K562 (cell line): ENCODE measurements around the gene HGD. TPM values are rescaled to one million over a fixed set of nuclear protein-coding genes. Genes with fewer than 3 reads are reported as not detected.
"Not testable (repeated sequence)": the region's sequence is repeated elsewhere in the genome, so short reads cannot be mapped to it uniquely, and the experiment has no call there.

Experiments
- ATAC-seq: fragments of 200-7000 bp; cut with Tn5 transposase; 3 replicates; pipeline ENCODE4 v1.9.1; 2020; ENCODE audit warnings: moderate library complexity
- BruUV-seq: library from RNA; stranded (reverse); fragments of 400-500 nt; replicated peaks from 2 replicates; lab custom pipeline; 2021; lab: Mats Ljungman, UMichigan
- CTCF ChIA-PET: fragments of 300-600 bp; formaldehyde crosslinking; extraction: SDS; loops from one replicate; lab custom pipeline; 2021; ENCODE audit warnings: low intra/inter-chr PET ratio; lab: Yijun Ruan, JAX
- POLR2A ChIA-PET: fragments of 300-600, 350-650 bp; sonication (Branson Sonifier 250); formaldehyde crosslinking; extraction: SDS; loops from one replicate; lab custom pipeline; 2021; ENCODE audit warnings: antibody characterized with exemption, inconsistent platforms; lab: Yijun Ruan, JAX
- DNase-seq, 4 experiments: peaks; one replicate each; pipeline versions ENCODE4 v3.0.0 to v3.0.0-alpha.2; 2011 to 2018; ENCODE audit warnings: low spot score in 3 of 4, mixed read lengths in 3 of 4; ENCODE audit errors: extremely low read depth in 1 of 4
- FAIRE-seq: peaks from 2 replicates; lab custom pipeline; 2011; peaks lifted over from hg19 to GRCh38; lab: Jason Lieb, UNC
- H2AFZ ChIP-seq: 2 replicates; pipeline ENCODE4 v1.6.0; 2011; ENCODE audit warnings: low read depth, low read length, control low read depth, inconsistent platforms
- H3K27ac ChIP-seq: fragments of 200-600 bp; 3 replicates; pipeline ENCODE4 v1.8.0; 2011; ENCODE audit warnings: low read depth, mild to moderate bottlenecking, control low read depth, inconsistent platforms, low read length, moderate library complexity, mixed read lengths; ENCODE audit errors: extremely low read depth
- H3K27me3 ChIP-seq, 2 experiments: fragments of 300-600 bp in 1 of 2; 2 replicates in 1 of 2; 3 replicates in 1 of 2; pipeline versions ENCODE4 v1.6.0 to v1.8.0; 2011; ENCODE audit warnings: inconsistent platforms in 2 of 2, low read length in 2 of 2, mild to moderate bottlenecking in 1 of 2, mixed read lengths in 1 of 2, moderate library complexity in 1 of 2; ENCODE audit not compliant: control insufficient read depth in 2 of 2, insufficient read depth in 2 of 2
- H3K36me3 ChIP-seq: fragments of 300-600 bp; 3 replicates; pipeline ENCODE4 v1.8.0; 2011; ENCODE audit warnings: mild to moderate bottlenecking, low read length, inconsistent platforms; ENCODE audit not compliant: control insufficient read depth, insufficient read depth
- H3K4me1 ChIP-seq, 2 experiments: fragments of 200-600 bp in 1 of 2; replicated peaks in 1 of 2; 2 replicates in 1 of 2; 3 replicates in 1 of 2; pipeline versions ENCODE4 v1.5.1 to v1.8.0; 2011; ENCODE audit warnings: inconsistent platforms in 2 of 2, low read length in 2 of 2, mild to moderate bottlenecking in 1 of 2, mixed read lengths in 1 of 2, moderate library complexity in 1 of 2; ENCODE audit not compliant: control insufficient read depth in 2 of 2, insufficient read depth in 2 of 2
- H3K4me2 ChIP-seq: 2 replicates; pipeline ENCODE4 v1.6.1; 2011; ENCODE audit warnings: low read length, control low read depth, inconsistent platforms, mixed read lengths; ENCODE audit not compliant: insufficient read depth
- H3K4me3 ChIP-seq: fragments of 200-600 bp; sonication (generic), shearing (Covaris generic); 2 replicates; pipeline ENCODE4 v1.5.1; 2016; ENCODE audit warnings: control low read depth, inconsistent platforms
- H3K79me2 ChIP-seq: fragments of 200-600 bp; 3 replicates; pipeline ENCODE4 v1.8.0; 2011; ENCODE audit warnings: low read length, inconsistent platforms; ENCODE audit not compliant: control insufficient read depth, insufficient read depth
- H3K9ac ChIP-seq, 2 experiments: 2 replicates each; pipeline versions ENCODE4 v1.6.0 to v1.6.1; 2011; ENCODE audit warnings: low read depth in 2 of 2, low read length in 2 of 2, control low read depth in 1 of 2, inconsistent platforms in 1 of 2, mild to moderate bottlenecking in 1 of 2, mixed read lengths in 1 of 2; ENCODE audit not compliant: insufficient read depth in 1 of 2
- H3K9me1 ChIP-seq: one replicate; pipeline ENCODE4 v1.6.0; 2011; ENCODE audit warnings: inconsistent platforms, mild to moderate bottlenecking, low read length, moderate library complexity; ENCODE audit not compliant: control insufficient read depth, insufficient read depth
- H3K9me3 ChIP-seq: replicated peaks from 2 replicates; pipeline ENCODE4 v1.5.1; 2011; ENCODE audit warnings: low read depth, low read length, inconsistent platforms; ENCODE audit not compliant: control insufficient read depth, insufficient read depth
- H4K20me1 ChIP-seq: replicated peaks from 2 replicates; pipeline ENCODE4 v1.6.1; 2011; ENCODE audit warnings: low read length, inconsistent platforms, mixed read lengths; ENCODE audit not compliant: control insufficient read depth, insufficient read depth
- JUNB ChIP-seq: fragments of 450-650 bp; formaldehyde crosslinking; conservative IDR thresholded peaks from 2 replicates; pipeline ENCODE4 v1.4.0; 2020; ENCODE audit warnings: mild to moderate bottlenecking
- SPI1 ChIP-seq: IDR thresholded peaks from 2 replicates; pipeline ENCODE4 v1.6.1; 2011; ENCODE audit warnings: low read depth, low read length, control low read depth, borderline replicate concordance
- ZFP36 ChIP-seq: fragments of 150-350 bp; IDR thresholded peaks from 2 replicates; pipeline ENCODE4 v1.6.1; 2018; ENCODE audit warnings: low read length, low read depth; ENCODE audit not compliant: partially characterized antibody
- ZNF431 ChIP-seq: sonication (generic); formaldehyde crosslinking; IDR thresholded peaks from 2 replicates; pipeline ENCODE4 v1.8.0; 2022; ENCODE audit warnings: mild to moderate bottlenecking, missing genetic modification reagents
- WGBS: fragments of 100-300 bp; shearing (Covaris generic); methylation state at CpG from one replicate; pipeline ENCODE4 v1.1.6; 2016; ENCODE audit warnings: low coverage, mixed read lengths; ENCODE audit not compliant: insufficient coverage; ENCODE audit errors: missing lambda C conversion rate; 5-methylcytosine and 5-hydroxymethylcytosine counted together
- in situ Hi-C: fragments of 300-500 bp; cut with MboI; formaldehyde crosslinking; loops from 4 replicates; pipeline ENCODE4 v1.15.0; 2018; ENCODE audit warnings: inconsistent platforms, mixed read lengths
- intact Hi-C: fragments of 100-400 bp; cut with micrococcal nuclease; formaldehyde crosslinking; loops from 2 replicates; pipeline ENCODE4 v1.14.2; 2022
- polyA plus RNA-seq, 8 experiments: library from polyadenylated mRNA; depleted of rRNA in 4 of 8; stranded (reverse) in 5 of 8; unstranded in 3 of 8; fragments of >200 nt; fragmentation: Nextera tagmentation in 2 of 8; fragmentation: Illumina TruSeq in 1 of 8; extraction: Ambion mirVana in 2 of 8; extraction: Trizol in 1 of 8; gene quantifications; 2 replicates each; pipeline versions ENCODE4 v1.2.1 to v1.2.3, GENCODE V29; 2011 to 2014; ENCODE audit warnings: inconsistent platforms in 1 of 8, missing spikeins in 1 of 8
- total RNA-seq, 7 experiments: library from RNA; depleted of rRNA in 6 of 7; stranded (reverse); fragments of >200 nt in 6 of 7; fragmentation: Illumina TruSeq in 2 of 7; extraction: Trizol in 2 of 7; gene quantifications; 2 replicates each; pipeline versions ENCODE4 v1.2.1 to v1.2.3, GENCODE V29; 2011 to 2021; ENCODE audit warnings: low replicate concordance in 1 of 7

Gene HGD
- total and polyA plus RNA-seq, 9 of the 15 experiments (the other 6 are each of a cell fraction or from before 2014, with no cell fraction given): 0.08 to 0.25 (median 0.17) TPM; not detected in 4

GRCh38 chr3:120638820-120639219, 43.2 kb downstream of the HGD start:
- WGBS: 54% methylated on average over 4 of the region's 4 CpGs
- H3K27ac ChIP-seq, BruUV-seq, H3K27me3 ChIP-seq, in situ Hi-C loops, H3K4me2 ChIP-seq, H3K9me3 ChIP-seq, ATAC-seq, intact Hi-C loops, FAIRE-seq, H3K79me2 ChIP-seq, H4K20me1 ChIP-seq, H3K4me3 ChIP-seq, POLR2A ChIA-PET, DNase-seq, H2AFZ ChIP-seq, H3K9me1 ChIP-seq, CTCF ChIA-PET, H3K36me3 ChIP-seq, H3K9ac ChIP-seq: not testable (repeated sequence)
- TF ChIP-seq ZFP36 (peak; percentile 20), ZNF431 (CRISPR knock-in tag) (peak; percentile 81)
- peaks cover 0 to 17% of the 10 kb centered on the region in 2 experiments; a peak in 3 of 5 replicates for H3K4me1 ChIP-seq

GRCh38 chr3:120637851-120638559, 44.0 kb downstream of the HGD start:
- POLR2A ChIA-PET: no interaction called here
- Histone ChIP-seq H3K79me2 (no peaks in the 10 kb centered on the region), H3K4me2 (no peak overlapping the region), H3K27me3 (no peaks in the 10 kb centered on the region), H3K36me3 (no peaks in the 10 kb centered on the region), H3K9ac (no peak overlapping the region), H4K20me1 (no peaks in the 10 kb centered on the region), H3K9me1 (no peaks in the 10 kb centered on the region), H3K4me3 (no peak overlapping the region), H2AFZ (peak overlapping the region; percentile 79), H3K27ac (no peak overlapping the region), H3K4me1 (peaks cover 0 to 15% of the 10 kb centered on the region in 2 experiments; a peak in 3 of 5 replicates), H3K9me3 (peaks cover 3% of the 10 kb centered on the region)
- peak; percentile 8; the same call in 1 of the 2 replicates for TF ChIP-seq SPI1
- no peak for TF ChIP-seq JUNB
- no peak for FAIRE-seq
- CTCF ChIA-PET: no interaction called here
- WGBS: 43% methylated on average over 6 of the region's 6 CpGs
- no peak for DNase-seq
- in situ Hi-C loops: no loop called here
- intact Hi-C loops: no loop called here
- no TSS peak for BruUV-seq
- no peak for ATAC-seq
